ENCODE data around the gene C3. TPM values are rescaled to one million over a fixed set of nuclear protein-coding genes. Genes with fewer than 3 reads are reported as not detected.

Gene C3
- polyA plus RNA-seq, 1 donor (not counting 4 experiments of a cell fraction or from before 2014, with no cell fraction given) = 10.7 TPM

DNA sequence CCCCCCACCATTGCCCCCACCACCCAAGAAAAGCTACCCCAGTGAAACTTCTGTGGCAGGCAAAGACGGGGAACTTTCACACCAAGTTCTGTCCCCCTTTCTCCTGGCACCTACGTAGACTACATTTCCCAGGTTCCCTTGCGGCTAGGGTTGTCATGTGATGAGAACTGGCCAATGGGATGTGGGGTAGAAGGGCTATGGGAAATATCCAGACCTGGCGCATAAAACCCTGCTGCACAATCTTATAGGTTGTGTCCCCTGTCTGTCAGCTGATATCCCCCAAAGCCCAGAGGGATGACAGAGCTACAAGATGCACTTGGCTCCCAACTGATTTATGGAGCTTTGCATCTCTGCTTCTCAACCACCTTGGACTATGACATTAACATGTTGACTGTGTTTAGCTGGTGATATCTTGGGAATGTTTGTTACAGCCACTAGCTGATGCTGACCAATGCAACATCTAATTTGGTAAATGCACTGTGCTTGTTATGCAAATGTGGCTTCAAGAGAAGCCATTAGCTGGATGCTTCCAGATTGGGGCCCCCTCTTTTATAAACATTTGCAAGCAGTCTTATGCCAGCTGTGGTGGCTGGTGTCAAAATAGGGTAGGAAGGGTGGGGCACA, 40.7 kb upstream of the C3 start:
- Histone ChIP-seq H3K9me3 (ENCODE audit: control insufficient read depth, low read depth, low read length) (no peaks in the 10 kb centered on the region), H4K20me1 (ENCODE audit: control insufficient read depth, extremely low read depth, insufficient read depth, low read length) (peaks cover 9% of the 10 kb centered on the region), H3K9ac (ENCODE audit: control insufficient read depth, extremely low read depth, insufficient read depth, low read length) (no peak overlapping the region), H2AFZ (ENCODE audit: control insufficient read depth, low read length) (no peak overlapping the region), H3K36me3 (ENCODE audit: control insufficient read depth in 2 of 2, extremely low read depth in 1 of 2, insufficient read depth in 2 of 2, low read length in 2 of 2) (peaks cover 32 to 54% of the 10 kb centered on the region in 2 experiments), H3K27me3 (ENCODE audit: control insufficient read depth, extremely low read depth, insufficient read depth, low read length) (no peaks in the 10 kb centered on the region), H3K79me2 (ENCODE audit: control insufficient read depth, insufficient read depth, low read length) (peaks cover 47% of the 10 kb centered on the region), H3K9me1 (ENCODE audit: control insufficient read depth, extremely low read depth, insufficient read depth, low read length) (no peaks in the 10 kb centered on the region), H3K27ac (ENCODE audit: control insufficient read depth, insufficient read depth, low read length) (no peak overlapping the region), H3K4me1 (ENCODE audit: control insufficient read depth, extremely low read depth, insufficient read depth, low read length) (peaks cover 16% of the 10 kb centered on the region), H3K4me2 (ENCODE audit: control insufficient read depth, extremely low read depth, insufficient read depth, low read depth, low read length) (no peak overlapping the region), H3K4me3 (ENCODE audit: control insufficient read depth in 2 of 3, extremely low read depth in 1 of 3, insufficient read depth in 2 of 3, low read depth in 1 of 3, low read length in 3 of 3) (no peak overlapping the region)
- dilution Hi-C loops (cut with MboI; ENCODE audit: extremely low pct_ligation_motif_present, low sequenced_read_pairs) = no loop called here
- no peak for FAIRE-seq
- no peak for TF ChIP-seq CTCF (optimal IDR thresholded peaks at IDR 0.05 in 1 of 3, IDR thresholded peaks at IDR 0.05 in 1 of 3, conservative IDR thresholded peaks at IDR 0.05 in 1 of 3; ENCODE audit: extremely low read depth in 1 of 3, insufficient read depth in 2 of 3, low read length in 3 of 3)
- no peak for TF ChIP-seq EZH2 (IDR thresholded peaks at IDR 0.05; ENCODE audit: low read length)
- no peak for DNase-seq (ENCODE audit: low read depth, low spot score)

- peaks cover 34 to 54% of the 10 kb centered on the region in 2 experiments for H3K36me3 ChIP-seq (ENCODE audit: control insufficient read depth in 2 of 2, extremely low read depth in 1 of 2, insufficient read depth in 2 of 2, low read length in 2 of 2)
- no peaks in the 10 kb centered on the region for H3K9me3 ChIP-seq (ENCODE audit: control insufficient read depth, low read depth, low read length)
- peaks cover 45% of the 10 kb centered on the region for H3K79me2 ChIP-seq (ENCODE audit: control insufficient read depth, insufficient read depth, low read length)
- DNase-seq (ENCODE audit: low read depth, low spot score) (no peak), FAIRE-seq (no peak)
- H3K9me1 ChIP-seq (ENCODE audit: control insufficient read depth, extremely low read depth, insufficient read depth, low read length) = no peaks in the 10 kb centered on the region
- dilution Hi-C loops (cut with MboI; ENCODE audit: extremely low pct_ligation_motif_present, low sequenced_read_pairs) = no loop called here
- H3K27me3 ChIP-seq (ENCODE audit: control insufficient read depth, extremely low read depth, insufficient read depth, low read length) = no peaks in the 10 kb centered on the region
- H3K27ac ChIP-seq (ENCODE audit: control insufficient read depth, insufficient read depth, low read length) = no peak overlapping the region
- no peak overlapping the region for H2AFZ ChIP-seq (ENCODE audit: control insufficient read depth, low read length)
- TF ChIP-seq EZH2 (IDR thresholded peaks at IDR 0.05; ENCODE audit: low read length) (no peak), CTCF (optimal IDR thresholded peaks at IDR 0.05 in 1 of 3, IDR thresholded peaks at IDR 0.05 in 1 of 3, conservative IDR thresholded peaks at IDR 0.05 in 1 of 3; ENCODE audit: extremely low read depth in 1 of 3, insufficient read depth in 2 of 3, low read length in 3 of 3) (no peak)
- peaks cover 9% of the 10 kb centered on the region for H4K20me1 ChIP-seq (ENCODE audit: control insufficient read depth, extremely low read depth, insufficient read depth, low read length)
- H3K4me3 ChIP-seq (ENCODE audit: control insufficient read depth in 2 of 3, extremely low read depth in 1 of 3, insufficient read depth in 2 of 3, low read depth in 1 of 3, low read length in 3 of 3) = no peak overlapping the region
- H3K4me1 ChIP-seq (ENCODE audit: control insufficient read depth, extremely low read depth, insufficient read depth, low read length) = peaks cover 12% of the 10 kb centered on the region
- H3K9ac ChIP-seq (ENCODE audit: control insufficient read depth, extremely low read depth, insufficient read depth, low read length) = no peak overlapping the region
- no peak overlapping the region for H3K4me2 ChIP-seq (ENCODE audit: control insufficient read depth, extremely low read depth, insufficient read depth, low read depth, low read length)
Measured at GRCh38 chr19:6760606-6761005, 40.2 kb upstream of the C3 start.

Data from keratinocyte (primary cell).